Progenitor cell of endocrine pancreas (in vitro differentiated cells): Measurements from ENCODE around the gene CDYL. TPM values are rescaled to one million over a fixed set of nuclear protein-coding genes. Genes with fewer than 3 reads are reported as not detected.
"Not testable (repeated sequence)": the region's sequence is repeated elsewhere in the genome, so short reads cannot be mapped to it uniquely, and the experiment has no call there.

Experiments
- DNase-seq: peaks from one replicate; pipeline ENCODE4 v3.0.0; 2021; ENCODE audit warnings: low spot score; ENCODE audit not compliant: unreplicated experiment
- H3K27ac Mint-ChIP-seq: 2 replicates; pipeline ENCODE4 v1.8.0; 2021; ENCODE audit warnings: mild to moderate bottlenecking, moderate library complexity, mixed read lengths
- H3K27me3 Mint-ChIP-seq: 2 replicates; pipeline ENCODE4 v1.8.0; 2021; ENCODE audit warnings: mixed read lengths
- H3K36me3 Mint-ChIP-seq: 2 replicates; pipeline ENCODE4 v1.8.0; 2022; ENCODE audit warnings: mixed read lengths; ENCODE audit not compliant: insufficient read depth
- H3K4me1 Mint-ChIP-seq: 2 replicates; pipeline ENCODE4 v1.8.0; 2021; ENCODE audit warnings: low read depth, mixed read lengths
- H3K4me3 Mint-ChIP-seq: 2 replicates; pipeline ENCODE4 v1.8.0; 2021; ENCODE audit warnings: low read depth, mild to moderate bottlenecking, moderate library complexity, mixed read lengths
- H3K9me3 Mint-ChIP-seq: 2 replicates; pipeline ENCODE4 v1.8.0; 2021; ENCODE audit warnings: low read depth, mixed read lengths
- total RNA-seq: library from RNA; stranded (reverse); gene quantifications from 2 replicates; pipeline ENCODE4 v1.2.1, GENCODE V29; 2021
- TF ChIP-seq, protein P1 (sequence below): fragments of 200-600 bp; sonication (generic); IDR thresholded peaks from one replicate; pipeline ENCODE4 v1.5.0; 2021; ENCODE audit warnings: antibody characterized with exemption, mild to moderate bottlenecking; ENCODE audit not compliant: unreplicated experiment

The CDYL gene
- total RNA-seq, 1 donor from 2014 or later, result 78.3 TPM

DNA sequence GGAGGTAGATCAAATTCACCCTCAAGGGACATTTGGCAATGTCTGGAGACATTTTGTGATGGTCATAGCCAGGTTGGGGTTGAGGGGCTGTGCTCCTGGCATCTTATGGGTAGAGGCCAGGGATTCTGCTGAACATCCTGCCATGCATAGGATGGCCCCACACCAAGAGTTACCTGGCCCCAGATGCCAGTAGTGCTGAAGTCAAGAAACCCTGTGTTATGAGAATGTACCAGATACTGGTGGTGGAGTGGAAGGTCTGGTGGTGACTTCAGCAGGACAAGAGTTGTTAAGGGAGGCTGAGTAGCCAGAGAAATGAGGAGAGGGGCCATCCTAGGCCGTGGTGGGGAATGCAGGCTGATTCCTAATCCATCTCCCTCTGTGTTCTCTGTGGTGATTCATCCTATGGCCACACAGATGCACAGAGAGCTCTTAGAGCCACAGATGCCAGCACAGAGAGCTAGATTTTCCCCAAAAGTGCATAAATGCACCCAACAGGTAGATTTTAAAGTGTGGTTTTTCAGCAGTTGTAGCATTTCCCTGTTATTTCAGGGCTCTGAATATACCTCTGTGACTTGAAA, 43.6 kb downstream of the CDYL start:
- H3K4me3 Mint-ChIP-seq, result no peak overlapping the region
- H3K27ac Mint-ChIP-seq, result no peak overlapping the region
- no peak for DNase-seq
- no peaks in the 10 kb centered on the region for H3K27me3 Mint-ChIP-seq
- peaks cover 6% of the 10 kb centered on the region for H3K36me3 Mint-ChIP-seq
- H3K4me1 Mint-ChIP-seq, result peaks cover 6% of the 10 kb centered on the region
- TF ChIP-seq, protein P1, sequence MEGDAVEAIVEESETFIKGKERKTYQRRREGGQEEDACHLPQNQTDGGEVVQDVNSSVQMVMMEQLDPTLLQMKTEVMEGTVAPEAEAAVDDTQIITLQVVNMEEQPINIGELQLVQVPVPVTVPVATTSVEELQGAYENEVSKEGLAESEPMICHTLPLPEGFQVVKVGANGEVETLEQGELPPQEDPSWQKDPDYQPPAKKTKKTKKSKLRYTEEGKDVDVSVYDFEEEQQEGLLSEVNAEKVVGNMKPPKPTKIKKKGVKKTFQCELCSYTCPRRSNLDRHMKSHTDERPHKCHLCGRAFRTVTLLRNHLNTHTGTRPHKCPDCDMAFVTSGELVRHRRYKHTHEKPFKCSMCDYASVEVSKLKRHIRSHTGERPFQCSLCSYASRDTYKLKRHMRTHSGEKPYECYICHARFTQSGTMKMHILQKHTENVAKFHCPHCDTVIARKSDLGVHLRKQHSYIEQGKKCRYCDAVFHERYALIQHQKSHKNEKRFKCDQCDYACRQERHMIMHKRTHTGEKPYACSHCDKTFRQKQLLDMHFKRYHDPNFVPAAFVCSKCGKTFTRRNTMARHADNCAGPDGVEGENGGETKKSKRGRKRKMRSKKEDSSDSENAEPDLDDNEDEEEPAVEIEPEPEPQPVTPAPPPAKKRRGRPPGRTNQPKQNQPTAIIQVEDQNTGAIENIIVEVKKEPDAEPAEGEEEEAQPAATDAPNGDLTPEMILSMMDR, result no peak
- H3K9me3 Mint-ChIP-seq, result peaks cover 4% of the 10 kb centered on the region

DNA sequence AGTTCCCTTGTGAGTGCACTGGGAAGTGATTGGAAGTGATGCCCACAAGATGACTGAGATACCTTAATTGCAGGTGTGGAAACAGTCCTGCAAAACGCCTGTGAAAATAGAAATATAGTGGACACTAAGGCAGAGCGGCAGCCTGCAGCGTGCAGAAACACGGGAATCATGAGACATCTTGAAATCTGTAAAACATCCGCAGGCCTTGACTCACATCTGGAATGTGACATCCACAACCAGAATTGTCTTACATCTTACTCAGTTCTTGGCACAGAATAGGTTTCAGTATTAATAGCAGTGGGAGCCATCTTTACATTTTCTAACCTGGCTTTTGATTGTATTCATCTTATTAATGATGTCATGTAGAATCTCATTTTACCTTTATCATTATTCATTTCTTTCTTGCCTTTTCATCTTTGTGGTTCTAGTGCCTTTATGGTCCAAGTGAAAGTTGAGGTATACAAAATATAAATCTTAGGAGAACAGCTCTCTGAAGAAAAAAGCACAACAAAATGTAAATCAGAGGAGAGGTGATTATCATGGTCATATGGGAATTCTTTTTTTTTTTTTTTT, 44.6 kb downstream of the CDYL start:
- TF ChIP-seq, protein P1, result no peak
- H3K9me3 Mint-ChIP-seq, result peaks cover 4% of the 10 kb centered on the region
- peaks cover 9% of the 10 kb centered on the region for H3K36me3 Mint-ChIP-seq
- H3K27ac Mint-ChIP-seq, result no peak overlapping the region
- DNase-seq, result no peak
- H3K4me1 Mint-ChIP-seq, result peaks cover 6% of the 10 kb centered on the region
- no peak overlapping the region for H3K4me3 Mint-ChIP-seq
- H3K27me3 Mint-ChIP-seq, result no peaks in the 10 kb centered on the region

DNA sequence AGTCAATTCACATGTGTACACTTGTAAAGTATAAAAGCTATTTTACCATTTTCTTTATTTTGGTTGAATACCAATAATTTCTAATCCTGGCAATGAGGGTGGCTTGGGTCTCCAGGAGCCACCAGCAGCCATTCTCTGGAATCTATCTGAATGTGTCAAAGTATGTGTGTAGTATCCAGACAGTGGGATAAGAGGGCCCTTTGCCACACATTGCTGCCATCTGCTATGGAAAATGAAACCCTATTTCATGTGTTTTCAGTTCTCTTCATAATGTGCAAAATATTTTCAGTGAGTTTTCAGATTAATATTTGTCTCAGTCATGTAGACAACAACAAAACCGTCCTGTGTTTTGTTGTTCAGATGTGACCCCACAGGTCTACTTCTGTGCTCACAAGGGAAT, 46.3 kb downstream of the CDYL start:
- Mint-ChIP-seq H3K4me1 (peaks cover 6% of the 10 kb centered on the region), H3K27ac (no peak overlapping the region), H3K36me3 (peaks cover 17% of the 10 kb centered on the region), H3K27me3 (no peaks in the 10 kb centered on the region), H3K4me3 (no peak overlapping the region), H3K9me3 (peaks cover 17% of the 10 kb centered on the region)
- TF ChIP-seq, protein P1, result no peak
- no peak for DNase-seq

DNA sequence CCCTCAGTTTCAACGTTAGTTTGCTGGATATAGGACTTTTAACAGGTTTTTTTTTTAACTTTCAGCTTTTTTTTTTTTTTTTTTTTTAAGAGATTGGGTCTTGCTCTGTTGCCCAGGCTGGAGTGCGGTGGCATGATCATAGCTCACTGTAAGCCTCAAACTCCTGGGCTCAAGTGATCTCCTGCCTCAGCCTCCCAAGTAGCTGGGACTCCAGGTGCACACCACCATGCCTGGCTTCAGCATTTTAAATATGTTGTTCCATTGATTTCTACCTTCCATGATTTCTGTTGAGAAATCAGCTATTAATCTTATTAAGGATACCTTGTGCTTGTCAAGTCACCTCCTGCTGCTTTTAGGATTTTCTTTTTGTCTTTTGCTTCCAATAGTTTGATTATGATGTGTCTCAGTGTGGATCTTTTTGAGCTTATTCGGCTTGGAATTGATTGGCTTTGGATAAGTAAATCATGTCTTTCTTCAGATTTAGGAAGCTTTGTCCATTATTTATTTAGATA, 52.0 kb downstream of the CDYL start:
- no peaks in the 10 kb centered on the region for H3K27me3 Mint-ChIP-seq
- H3K4me3 Mint-ChIP-seq, result no peak overlapping the region
- peaks cover 38% of the 10 kb centered on the region for H3K9me3 Mint-ChIP-seq
- no peak overlapping the region for H3K27ac Mint-ChIP-seq
- TF ChIP-seq, protein P1, result no peak
- no peaks in the 10 kb centered on the region for H3K4me1 Mint-ChIP-seq
- peaks cover 31% of the 10 kb centered on the region for H3K36me3 Mint-ChIP-seq
- no peak for DNase-seq

DNA sequence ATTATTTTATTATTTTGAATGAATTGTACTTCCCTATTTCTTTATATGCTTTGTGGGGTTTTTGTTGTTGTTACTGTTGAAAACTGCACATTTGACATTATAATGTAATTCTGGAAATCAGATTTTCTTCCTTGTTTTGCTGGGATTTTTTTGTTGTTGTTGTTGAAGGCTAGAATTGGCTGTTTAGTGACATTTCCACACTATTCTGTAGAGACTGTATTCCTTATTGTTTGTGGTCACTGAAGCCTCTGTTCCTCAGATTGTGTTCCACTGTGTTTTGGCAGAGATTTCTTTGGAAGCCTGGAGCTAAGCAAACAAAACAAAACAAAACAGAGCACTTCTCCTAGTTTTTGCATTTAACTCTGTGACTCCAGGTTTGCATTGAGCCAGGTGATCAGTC, 52.9 kb downstream of the CDYL start:
- H3K36me3 Mint-ChIP-seq, result peaks cover 28% of the 10 kb centered on the region
- no peak for DNase-seq
- H3K4me3 Mint-ChIP-seq, result no peak overlapping the region
- no peaks in the 10 kb centered on the region for H3K4me1 Mint-ChIP-seq
- TF ChIP-seq, protein P1, result no peak
- H3K27ac Mint-ChIP-seq, result no peak overlapping the region
- no peaks in the 10 kb centered on the region for H3K27me3 Mint-ChIP-seq
- H3K9me3 Mint-ChIP-seq, result peaks cover 33% of the 10 kb centered on the region

DNA sequence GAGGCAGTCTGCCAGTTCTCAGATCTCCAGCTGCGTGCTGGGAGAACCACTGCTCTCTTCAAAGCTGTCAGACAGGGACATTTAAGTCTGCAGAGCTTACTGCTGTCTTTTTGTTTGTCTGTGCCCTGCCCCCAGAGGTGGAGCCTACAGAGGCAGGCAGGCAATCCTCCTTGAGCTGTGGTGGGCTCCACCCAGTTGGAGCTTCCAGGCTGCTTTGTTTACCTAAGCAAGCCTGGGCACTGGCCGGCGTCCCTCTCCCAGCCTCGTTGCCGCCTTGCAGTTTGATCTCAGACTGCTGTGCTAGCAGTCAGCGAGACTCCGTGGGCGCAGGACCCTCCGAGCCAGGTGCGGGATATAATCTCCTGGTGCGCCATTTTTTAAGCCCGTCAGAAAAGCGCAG, 59.3 kb downstream of the CDYL start:
- DNase-seq, H3K4me1 Mint-ChIP-seq, H3K27ac Mint-ChIP-seq, H3K4me3 Mint-ChIP-seq, H3K27me3 Mint-ChIP-seq: not testable (repeated sequence)
- peaks cover 34% of the 10 kb centered on the region for H3K36me3 Mint-ChIP-seq
- H3K9me3 Mint-ChIP-seq, result peaks cover 32% of the 10 kb centered on the region
